ENCODE data around the gene NOL4L. TPM values are rescaled to one million over a fixed set of nuclear protein-coding genes. Genes with fewer than 3 reads are reported as not detected.

The NOL4L gene
- total RNA-seq, 1 experiment from 2014 or later = 31.7 TPM

- Mint-ChIP-seq H3K36me3 (ENCODE audit: insufficient read depth in 1 of 3, low read depth in 3 of 3) (no peaks in the 10 kb centered on the region), H3K27ac (peak overlapping the region in 1 of 3 experiments; percentile 71; a peak in 1 of 7 replicates), H3K4me1 (peaks cover 18 to 24% of the 10 kb centered on the region in 2 experiments), H3K27me3 (ENCODE audit: low read depth) (peaks cover 13% of the 10 kb centered on the region), H3K9me3 (no peaks in the 10 kb centered on the region), H3K4me3 (no peak overlapping the region)
- Histone ChIP-seq H3K9ac (ENCODE audit: extremely low read depth, insufficient read length, low read length) (no peak overlapping the region), H3K79me2 (ENCODE audit: insufficient read depth, low read length) (no peaks in the 10 kb centered on the region), H3K9me3 (ENCODE audit: control insufficient read depth, low read depth, low read length) (no peaks in the 10 kb centered on the region), H4K20me1 (ENCODE audit: control insufficient read depth, insufficient read depth, insufficient read length) (no peaks in the 10 kb centered on the region), H3K27ac (ENCODE audit: insufficient read length, low read depth, low read length) (no peak overlapping the region), H3T11ph (ENCODE audit: low read length) (no peak overlapping the region), H3K79me1 (ENCODE audit: insufficient read depth, low read depth, low read length, poor library complexity, severe bottlenecking) (no peaks in the 10 kb centered on the region), H2AK5ac (ENCODE audit: insufficient read length, low read length) (no peak overlapping the region), H3K18ac (ENCODE audit: insufficient read length, low read depth, low read length) (no peak overlapping the region), H3K56ac (ENCODE audit: insufficient read length, low read depth, low read length) (no peak overlapping the region), H3K23ac (ENCODE audit: insufficient read length, low read depth, low read length) (no peak overlapping the region), H3K4me1 (ENCODE audit: insufficient read depth, low read length) (no peaks in the 10 kb centered on the region; the same call in 1 of the 2 replicates), H2BK12ac (ENCODE audit: insufficient read length, low read depth, low read length) (no peak overlapping the region), H2BK15ac (ENCODE audit: low read depth, low read length) (no peak overlapping the region), H3K27me3 (ENCODE audit: insufficient read depth, low read length) (no peaks in the 10 kb centered on the region), H3K23me2 (ENCODE audit: insufficient read length, low read depth, low read length, poor library complexity, severe bottlenecking) (no peaks in the 10 kb centered on the region), H4K91ac (ENCODE audit: insufficient read length, low read depth, low read length) (no peak overlapping the region), H2BK120ac (ENCODE audit: low read depth, low read length, poor library complexity, severe bottlenecking) (no peak overlapping the region), H2BK20ac (ENCODE audit: low read depth, low read length, poor library complexity, severe bottlenecking) (no peak overlapping the region), H3K14ac (ENCODE audit: insufficient read depth, low read length) (no peak overlapping the region), H4K5ac (ENCODE audit: insufficient read length, low read depth, low read length) (no peak overlapping the region), H3K4me2 (ENCODE audit: insufficient read depth, insufficient read length, low read length) (no peak overlapping the region), H4K8ac (replicated peaks; ENCODE audit: insufficient read length, low read depth, low read length) (no peak overlapping the region), H2BK5ac (ENCODE audit: insufficient read length, low read length) (no peak overlapping the region), H2AFZ (ENCODE audit: low read length) (no peak overlapping the region), H3K4ac (ENCODE audit: low read depth, low read length) (no peak overlapping the region)
- no peak for TF ChIP-seq CTCF (conservative IDR thresholded peaks at IDR 0.05)
- peak; percentile 28 for DNase-seq
- no CpG with 5 or more reads among the region's 8 CpGs for WGBS (ENCODE audit: extremely low coverage, insufficient read length, low lambda C conversion rate)
Observed at GRCh38 chr20:32495217-32495565, 89.9 kb downstream of the NOL4L start.
